CD14-positive monocyte (primary cell): ENCODE results near the gene ATP2C1. TPM values are rescaled to one million over a fixed set of nuclear protein-coding genes. Genes with fewer than 3 reads are reported as not detected.
"Not testable (repeated sequence)": the region's sequence is repeated elsewhere in the genome, so short reads cannot be mapped to it uniquely, and the experiment has no call there.

Source experiments
- DNase-seq, 3 donors: peaks; one replicate each; pipeline ENCODE4 v3.0.0-alpha.2; 2011 to 2022
- H2AFZ ChIP-seq: 2 replicates; pipeline ENCODE4 v1.6.0; 2012; ENCODE audit warnings: mild to moderate bottlenecking, low read depth, low read length, inconsistent platforms; ENCODE audit not compliant: insufficient read depth, poor library complexity, severe bottlenecking
- H3K27ac ChIP-seq, 2 donors: 1 replicate in 1 of 2; 2 replicates in 1 of 2; pipeline ENCODE4 v1.5.1; 2012 to 2013; ENCODE audit warnings: low read length in 2 of 2, control low read depth in 1 of 2, inconsistent platforms in 1 of 2, low read depth in 1 of 2, mild to moderate bottlenecking in 1 of 2
- H3K27me3 ChIP-seq, 2 donors: one replicate each; pipeline versions ENCODE4 v1.6.0 to v1.6.1; 2011 to 2013; ENCODE audit warnings: low read length in 2 of 2; ENCODE audit not compliant: control insufficient read depth in 2 of 2, insufficient read depth in 2 of 2
- H3K36me3 ChIP-seq, 2 donors: replicated peaks in 1 of 2; 1 replicate in 1 of 2; 2 replicates in 1 of 2; pipeline versions ENCODE4 v1.5.1 to v1.6.1; 2012 to 2013; ENCODE audit warnings: low read length in 2 of 2, control low read depth in 1 of 2, inconsistent platforms in 1 of 2, mild to moderate bottlenecking in 1 of 2; ENCODE audit not compliant: insufficient read depth in 2 of 2, control insufficient read depth in 1 of 2
- H3K4me1 ChIP-seq, 2 donors: 1 replicate in 1 of 2; 2 replicates in 1 of 2; pipeline versions ENCODE4 v1.5.1 to v1.6.1; 2012 to 2013; ENCODE audit warnings: low read length in 2 of 2, control low read depth in 1 of 2, inconsistent platforms in 1 of 2, mild to moderate bottlenecking in 1 of 2, moderate library complexity in 1 of 2; ENCODE audit not compliant: insufficient read depth in 2 of 2, control insufficient read depth in 1 of 2
- H3K4me2 ChIP-seq: replicated peaks from 2 replicates; pipeline ENCODE3; 2012; ENCODE audit warnings: low read length, moderate library complexity, mild to moderate bottlenecking; ENCODE audit not compliant: poor library complexity, severe bottlenecking; ENCODE audit errors: extremely low read depth
- H3K4me3 ChIP-seq, 3 experiments: fragments of 200-600 bp in 1 of 3; sonication (generic) in 1 of 3; replicated peaks in 1 of 3; 1 replicate in 2 of 3; 2 replicates in 1 of 3; pipeline ENCODE4 v1.5.1; 2011 to 2013; ENCODE audit warnings: low read length in 3 of 3, mild to moderate bottlenecking in 3 of 3, control low read depth in 2 of 3, low read depth in 2 of 3, inconsistent platforms in 1 of 3, moderate library complexity in 1 of 3
- H3K79me2 ChIP-seq: 2 replicates; pipeline ENCODE4 v1.6.0; 2012; ENCODE audit warnings: mild to moderate bottlenecking, control low read depth, inconsistent platforms, low read length, moderate library complexity; ENCODE audit not compliant: insufficient read depth
- H3K9ac ChIP-seq: 2 replicates; pipeline ENCODE4 v1.6.0; 2017; ENCODE audit warnings: low read length, mild to moderate bottlenecking; ENCODE audit not compliant: insufficient read depth, poor library complexity, severe bottlenecking
- H3K9me3 ChIP-seq, 2 donors: replicated peaks in 1 of 2; 1 replicate in 1 of 2; 2 replicates in 1 of 2; pipeline versions ENCODE4 v1.5.1 to v1.6.1; 2012 to 2013; ENCODE audit warnings: low read length in 2 of 2, control low read depth in 1 of 2; ENCODE audit not compliant: control insufficient read depth in 1 of 2, insufficient read depth in 1 of 2
- H4K20me1 ChIP-seq: 2 replicates; pipeline ENCODE4 v1.6.0; 2012; ENCODE audit warnings: mild to moderate bottlenecking, low read length, control low read depth, moderate library complexity; ENCODE audit not compliant: insufficient read depth
- H3K27ac Mint-ChIP-seq, 7 donors: one replicate each; pipeline ENCODE4 v1.8.0; 2020; ENCODE audit warnings: mild to moderate bottlenecking in 7 of 7, mixed read lengths in 7 of 7, moderate library complexity in 6 of 7, inconsistent platforms in 2 of 7
- H3K27me3 Mint-ChIP-seq, 3 donors: one replicate each; pipeline ENCODE4 v1.8.0; 2021 to 2022; ENCODE audit warnings: low read depth in 3 of 3, mild to moderate bottlenecking in 3 of 3, mixed read lengths in 3 of 3, moderate library complexity in 3 of 3, inconsistent platforms in 1 of 3
- H3K36me3 Mint-ChIP-seq, 2 donors: one replicate each; pipeline ENCODE4 v1.8.0; 2020; ENCODE audit warnings: mixed read lengths in 2 of 2, inconsistent platforms in 1 of 2, mild to moderate bottlenecking in 1 of 2
- H3K4me1 Mint-ChIP-seq: one replicate; pipeline ENCODE4 v1.8.0; 2020; ENCODE audit warnings: mild to moderate bottlenecking, mixed read lengths
- H3K4me3 Mint-ChIP-seq, 2 donors: one replicate each; pipeline ENCODE4 v1.8.0; 2020; ENCODE audit warnings: mild to moderate bottlenecking in 2 of 2, mixed read lengths in 2 of 2, moderate library complexity in 1 of 2
- H3K9me3 Mint-ChIP-seq, 7 donors: one replicate each; pipeline ENCODE4 v1.8.0; 2020 to 2022; ENCODE audit warnings: mixed read lengths in 7 of 7, mild to moderate bottlenecking in 6 of 7, moderate library complexity in 6 of 7, inconsistent platforms in 2 of 7
- CTCF ChIP-seq: fragments of 200-600 bp; IDR thresholded peaks from one replicate; pipeline ENCODE4 v1.8.0; 2022; ENCODE audit warnings: antibody characterized with exemption, mild to moderate bottlenecking
- WGBS: methylation state at CpG from one replicate; pipeline ENCODE4 v1.1.5; 2013; ENCODE audit warnings: missing lambda C conversion rate; ENCODE audit not compliant: insufficient coverage; 5-methylcytosine and 5-hydroxymethylcytosine counted together
- intact Hi-C, 2 donors: fragments of 100-400 bp; cut with micrococcal nuclease; formaldehyde crosslinking; loops; one replicate each; pipeline versions ENCODE4 v1.15.0 to v1.15.1; 2023
- polyA plus RNA-seq, 3 donors: library from polyadenylated mRNA; depleted of rRNA in 1 of 3; unstranded in 2 of 3; stranded (reverse) in 1 of 3; fragments of 300-500 nt in 2 of 3; fragments of >200 nt in 1 of 3; fragmentation: Illumina TruSeq in 2 of 3; gene quantifications; 1 replicate in 2 of 3; 2 replicates in 1 of 3; pipeline ENCODE4 v1.2.3, GENCODE V29; 2012 to 2021

The ATP2C1 gene
- polyA plus RNA-seq, 3 donors, result 11.7 to 22.0 (median 12.2) TPM

- Histone ChIP-seq H3K4me2 (no peak overlapping the region), H3K36me3 (peaks cover 42 to 73% of the 10 kb centered on the region in 2 donors), H3K27me3 (no peaks in the 10 kb centered on the region), H3K9me3 (no peaks in the 10 kb centered on the region), H4K20me1 (no peaks in the 10 kb centered on the region), H3K4me1 (no peaks in the 10 kb centered on the region), H2AFZ (no peak overlapping the region), H3K79me2 (no peaks in the 10 kb centered on the region), H3K27ac (no peak overlapping the region), H3K4me3 (no peak overlapping the region), H3K9ac (no peak overlapping the region)
- no peak for TF ChIP-seq CTCF
- Mint-ChIP-seq H3K4me3 (no peak overlapping the region), H3K27ac (peak overlapping the region in 1 of 7 donors; percentile 39), H3K27me3 (no peaks in the 10 kb centered on the region), H3K36me3 (peaks cover 66 to 69% of the 10 kb centered on the region in 2 donors), H3K9me3 (peaks cover 0 to 2% (median 0%) of the 10 kb centered on the region in 7 donors), H3K4me1 (no peaks in the 10 kb centered on the region)
- intact Hi-C loops, result no loop called here
- no peak for DNase-seq
These were observed 77.3 kb downstream of the ATP2C1 start for GRCh38 chr3:130971208-130971607.

GRCh38 chr3:130972592-130972991 is 78.7 kb downstream of the ATP2C1 start:
- H3K4me3 Mint-ChIP-seq, H3K4me3 ChIP-seq, H3K4me1 ChIP-seq, H3K9me3 ChIP-seq, H3K4me2 ChIP-seq, H3K4me1 Mint-ChIP-seq, H3K79me2 ChIP-seq, H3K9me3 Mint-ChIP-seq, H3K9ac ChIP-seq, H3K27me3 Mint-ChIP-seq, H4K20me1 ChIP-seq, DNase-seq, H3K27me3 ChIP-seq, H3K27ac Mint-ChIP-seq, H3K27ac ChIP-seq, H2AFZ ChIP-seq, intact Hi-C loops: not testable (repeated sequence)
- H3K36me3 Mint-ChIP-seq, result peaks cover 66% of the 10 kb centered on the region in 2 donors
- no CpG with 5 or more reads among the region's 2 CpGs for WGBS
- peaks cover 43 to 73% of the 10 kb centered on the region in 2 donors for H3K36me3 ChIP-seq
